ENCODE data around the gene ACSS2.
A peak's percentile ranks its signal among the peaks of the same experiment; 100 is the strongest.
"Not testable (repeated sequence)": the region's sequence is repeated elsewhere in the genome, so short reads cannot be mapped to it uniquely, and the experiment has no call there.

ACSS2 gene

GRCh38 chr20:34874094-34874654, 2.2 kb upstream of the ACSS2 start:
- DNase-seq (ENCODE audit: low read depth), result peak; percentile 80

GRCh38 chr20:34875642-34876405, 588 bp upstream of the ACSS2 start:
- no peak for DNase-seq (ENCODE audit: low read depth)

GRCh38 chr20:34880215-34880850, 3.9 kb downstream of the ACSS2 start:
- no peak for DNase-seq (ENCODE audit: low read depth)

- not testable (repeated sequence) for DNase-seq (ENCODE audit: low read depth)
These were observed 4.6 kb downstream of the ACSS2 start for GRCh38 chr20:34880971-34881370.

GRCh38 chr20:34881689-34882088, 5.3 kb downstream of the ACSS2 start:
- DNase-seq (ENCODE audit: low read depth), result no peak

- DNase-seq (ENCODE audit: low read depth), result no peak
These were observed 6.8 kb downstream of the ACSS2 start for GRCh38 chr20:34883087-34883688.

GRCh38 chr20:34883809-34884208, 7.4 kb downstream of the ACSS2 start:
- DNase-seq (ENCODE audit: low read depth), result no peak

- DNase-seq (ENCODE audit: low read depth), result no peak
These were observed 7.8 kb downstream of the ACSS2 start for GRCh38 chr20:34884260-34884659.

GRCh38 chr20:34886122-34886521, 9.7 kb downstream of the ACSS2 start:
- no peak for DNase-seq (ENCODE audit: low read depth)

- no peak for DNase-seq (ENCODE audit: low read depth)
These were observed 10.6 kb downstream of the ACSS2 start for GRCh38 chr20:34887023-34887422.

GRCh38 chr20:34888468-34888867, 12.1 kb downstream of the ACSS2 start:
- DNase-seq (ENCODE audit: low read depth), result no peak

GRCh38 chr20:34891166-34892062, 15.0 kb downstream of the ACSS2 start:
- no peak for DNase-seq (ENCODE audit: low read depth)

- no peak for DNase-seq (ENCODE audit: low read depth)
These were observed 16.3 kb downstream of the ACSS2 start for GRCh38 chr20:34892671-34893070.

- no peak for DNase-seq (ENCODE audit: low read depth)
These were observed 18.3 kb downstream of the ACSS2 start for GRCh38 chr20:34894723-34895122.

GRCh38 chr20:34895465-34895864, 19.1 kb downstream of the ACSS2 start:
- DNase-seq (ENCODE audit: low read depth), result no peak

- DNase-seq (ENCODE audit: low read depth), result no peak
These were observed 19.7 kb downstream of the ACSS2 start for GRCh38 chr20:34896086-34896621.

GRCh38 chr20:34898129-34898528, 21.7 kb downstream of the ACSS2 start:
- DNase-seq (ENCODE audit: low read depth), result not testable (repeated sequence)

- DNase-seq (ENCODE audit: low read depth), result not testable (repeated sequence)
These were observed 22.3 kb downstream of the ACSS2 start for GRCh38 chr20:34898731-34899130.

- DNase-seq (ENCODE audit: low read depth), result no peak
These were observed 27.8 kb downstream of the ACSS2 start for GRCh38 chr20:34904202-34904621.

- DNase-seq (ENCODE audit: low read depth), result peak; percentile 90
These were observed 31.4 kb downstream of the ACSS2 start for GRCh38 chr20:34907616-34908469.

GRCh38 chr20:34915131-34915530, 38.7 kb downstream of the ACSS2 start:
- DNase-seq (ENCODE audit: low read depth), result no peak

Data from HS-27A (cell line).